ENCODE data around the gene FRMD5.
"Not testable (repeated sequence)": the region's sequence is repeated elsewhere in the genome, so short reads cannot be mapped to it uniquely, and the experiment has no call there.

Gene FRMD5

DNA sequence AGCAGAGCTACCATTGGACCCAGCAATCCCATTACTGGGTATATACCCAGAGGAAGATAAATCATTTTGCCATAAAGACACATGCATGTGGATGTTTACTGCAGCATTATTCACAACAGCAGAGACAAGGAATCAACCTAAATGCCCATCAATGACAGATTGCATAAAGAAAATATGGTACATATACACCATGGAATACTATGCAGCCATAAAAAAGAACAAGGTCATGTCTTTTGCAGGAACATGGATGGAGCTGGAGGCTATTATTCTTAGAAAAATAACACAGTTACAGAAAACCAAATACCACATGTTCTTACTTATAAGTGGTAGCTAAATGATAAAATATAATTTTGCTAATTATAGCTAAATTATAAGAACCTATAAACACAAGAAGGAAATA is 162.3 kb downstream of the FRMD5 start:
- not testable (repeated sequence) for DNase-seq (ENCODE audit: low read depth in 2 of 2)

DNA sequence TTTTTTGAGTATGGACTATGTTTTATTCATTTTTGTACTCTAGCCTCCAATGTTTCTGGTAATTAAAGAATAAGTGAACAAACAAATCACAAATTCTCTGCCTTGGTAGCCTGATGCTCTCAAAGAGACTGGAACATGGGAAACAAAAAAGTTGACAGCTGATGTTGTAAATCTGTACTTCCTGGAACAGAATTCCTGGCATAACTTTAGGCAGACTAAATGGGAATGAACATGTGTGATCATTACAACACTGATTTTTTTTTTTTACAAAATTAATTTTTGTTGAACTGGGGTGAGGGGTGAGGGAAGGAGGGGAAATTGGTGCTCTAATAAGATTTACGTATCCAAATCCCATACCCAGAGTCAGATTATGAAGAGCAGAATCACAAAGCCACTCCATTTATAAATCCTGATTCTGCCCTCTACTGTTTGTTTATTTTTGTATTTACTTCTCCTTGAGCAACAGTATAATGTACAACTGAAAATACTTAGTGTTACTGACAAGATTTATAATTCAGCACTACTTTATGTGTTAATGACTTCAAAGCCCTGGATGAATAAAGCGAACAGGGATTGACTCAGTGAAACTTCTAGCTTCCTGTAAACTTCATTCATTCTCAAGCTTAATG is 165.0 kb downstream of the FRMD5 start:
- no peak for DNase-seq (ENCODE audit: low read depth in 2 of 2)

DNA sequence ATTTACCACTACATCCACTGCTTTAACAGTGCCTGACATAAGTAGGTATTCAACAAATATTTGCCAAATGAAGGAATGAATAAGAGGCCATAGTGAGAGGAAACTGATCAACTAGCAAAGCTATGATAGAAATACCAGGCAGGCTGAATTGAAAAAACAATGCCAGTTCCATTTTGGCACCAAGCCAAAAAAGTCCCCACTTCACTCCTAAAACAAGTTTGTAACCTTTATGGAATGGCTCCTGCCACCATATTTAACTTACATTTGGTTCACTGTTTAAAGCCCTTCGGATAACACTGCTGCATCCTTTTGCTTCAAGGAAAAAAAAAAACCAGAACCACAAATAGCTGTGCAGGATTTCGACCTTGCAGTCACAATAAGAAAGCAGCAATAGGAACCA is 166.1 kb downstream of the FRMD5 start:
- no peak for DNase-seq (ENCODE audit: low read depth in 2 of 2)

DNA sequence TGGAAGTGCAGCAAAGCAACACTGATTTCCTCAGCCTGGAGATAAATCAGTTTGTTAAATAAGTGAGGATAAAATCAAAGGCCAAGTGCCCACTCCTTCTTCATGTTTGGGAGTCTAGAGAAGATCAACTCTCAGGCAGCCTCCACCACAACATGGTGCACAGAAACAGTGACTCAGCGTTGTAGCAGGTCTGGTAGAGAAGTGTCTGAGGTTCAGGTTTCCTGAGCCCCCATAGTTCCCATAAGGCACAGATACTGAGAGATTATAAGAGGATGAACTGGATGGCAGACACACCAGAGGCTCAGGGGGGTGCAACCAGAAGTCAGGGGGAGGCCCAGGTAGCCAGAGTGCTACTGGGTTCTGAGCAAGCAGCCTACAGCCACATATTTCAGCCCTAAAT is 166.7 kb downstream of the FRMD5 start:
- DNase-seq (ENCODE audit: low read depth in 2 of 2): no peak

DNA sequence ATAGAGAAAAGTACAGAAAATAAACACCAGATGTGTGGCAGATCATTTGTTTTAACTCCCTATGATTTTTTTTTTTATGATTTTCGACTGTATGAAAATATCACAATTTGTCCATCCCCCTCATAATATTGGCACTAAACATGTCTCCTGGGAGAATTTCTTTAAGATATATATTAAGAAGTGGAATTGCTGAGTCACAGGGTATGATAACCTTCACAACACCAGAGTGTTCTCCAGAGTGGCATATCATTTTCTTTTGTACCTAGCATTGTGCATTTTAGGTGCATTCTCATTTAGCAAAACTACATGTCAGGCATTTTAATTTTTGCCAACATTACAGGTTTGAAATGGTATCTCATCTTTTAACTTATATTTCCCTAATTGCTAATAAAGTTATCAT is 170.9 kb downstream of the FRMD5 start:
- no peak for DNase-seq (ENCODE audit: low read depth in 2 of 2)

DNA sequence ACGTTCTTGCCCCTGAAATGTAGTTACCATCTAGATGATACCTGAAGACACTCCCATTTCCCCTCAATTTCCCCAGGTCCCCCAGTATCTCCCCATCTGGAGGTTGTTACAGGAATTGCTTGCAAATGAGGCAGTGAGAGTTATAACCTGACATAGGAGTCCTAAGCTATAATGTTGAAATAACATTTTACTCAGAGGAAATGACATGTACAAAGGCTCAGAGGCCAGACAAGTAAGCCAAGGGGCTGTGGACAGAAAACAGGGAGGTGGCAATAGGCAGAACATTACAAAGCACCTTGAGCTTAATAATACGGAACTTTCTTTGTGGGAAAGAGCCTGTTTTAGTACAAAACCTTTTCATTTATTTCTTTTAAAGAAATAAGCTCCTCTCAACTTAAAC is 171.9 kb downstream of the FRMD5 start:
- DNase-seq (ENCODE audit: low read depth in 2 of 2): no peak

DNA sequence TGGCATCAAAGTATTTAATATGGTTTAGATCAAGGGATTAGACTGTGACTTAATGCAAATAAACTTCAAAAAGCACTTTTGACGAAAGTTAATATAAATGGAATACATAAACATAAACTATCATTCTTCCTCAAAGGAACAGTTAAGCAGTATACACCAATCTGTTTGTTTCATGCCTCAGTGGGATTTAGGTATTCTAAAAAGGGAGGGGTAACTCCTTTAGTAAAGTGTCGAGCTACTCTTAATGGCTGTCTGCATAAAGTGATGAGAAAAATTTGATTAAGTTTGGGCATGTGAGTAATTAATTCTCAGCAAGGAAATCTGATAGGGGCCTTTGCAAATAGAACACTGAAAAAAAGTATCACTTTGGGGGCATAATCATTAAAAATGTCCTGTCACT is 176.9 kb downstream of the FRMD5 start:
- DNase-seq (ENCODE audit: low read depth in 2 of 2): no peak

DNA sequence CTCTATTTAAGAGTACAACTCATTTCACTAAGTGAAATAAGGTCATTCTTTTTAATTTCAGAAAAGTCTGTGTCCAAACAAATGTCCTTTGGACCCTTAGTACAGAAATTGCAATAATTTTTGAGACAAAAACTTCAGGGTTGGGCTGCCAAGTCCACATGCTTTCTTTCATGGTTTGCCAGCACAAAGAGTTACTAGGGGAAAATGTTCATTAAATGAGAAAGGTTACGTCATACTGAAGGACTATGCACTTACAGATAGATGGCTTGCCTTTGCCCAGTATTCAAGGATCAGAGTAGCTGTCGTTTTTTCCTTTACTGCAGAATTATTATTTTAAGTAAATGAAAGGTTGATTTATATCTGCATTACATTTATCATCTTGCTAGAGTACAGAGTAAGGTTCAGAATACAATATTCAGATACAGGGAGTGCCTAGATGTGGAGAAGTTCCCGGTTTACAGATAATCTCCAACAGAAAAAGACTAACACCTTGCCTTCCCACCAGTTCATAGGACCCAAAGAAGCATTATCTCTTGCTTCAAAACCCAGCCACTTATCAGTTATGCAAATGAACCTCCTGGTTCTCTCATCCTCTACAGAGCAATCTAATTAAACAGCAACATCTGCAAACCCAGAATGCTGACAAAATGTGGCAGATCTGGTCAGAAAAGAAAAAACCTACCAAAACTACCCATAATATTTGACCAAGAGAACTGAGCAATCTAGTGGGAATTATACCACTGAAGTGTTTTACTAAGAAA is 179.3 kb downstream of the FRMD5 start:
- no peak for DNase-seq (ENCODE audit: low read depth in 2 of 2)

DNA sequence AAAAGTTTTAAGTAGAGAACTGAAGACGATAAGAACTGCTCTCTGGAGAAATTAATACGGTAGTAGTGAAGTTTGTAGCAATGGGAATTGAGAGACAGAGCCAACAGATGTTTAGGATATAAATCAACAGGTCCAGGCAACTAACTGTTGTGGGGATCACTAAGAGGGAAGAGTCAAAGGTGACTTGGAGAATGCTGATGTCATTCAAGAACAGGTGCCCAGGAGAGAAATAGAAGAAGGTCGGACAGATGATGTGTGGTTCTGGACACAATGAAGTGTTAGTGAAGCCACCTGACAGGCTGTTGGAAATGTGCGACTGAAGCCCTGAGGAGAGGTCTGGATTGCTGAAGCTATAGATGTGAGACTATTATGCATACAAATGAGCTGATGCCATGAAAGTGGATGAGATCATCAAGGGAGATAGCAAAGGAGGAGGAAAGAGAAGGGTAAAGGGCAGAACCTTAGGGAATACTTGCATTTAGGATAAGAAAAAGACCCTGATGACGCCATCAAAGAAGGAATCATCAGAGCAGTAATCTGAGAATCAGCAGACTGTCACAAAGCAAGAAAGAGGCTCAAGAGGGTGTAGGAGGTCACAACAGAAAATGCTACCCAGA is 183.7 kb downstream of the FRMD5 start:
- no peak for DNase-seq (ENCODE audit: low read depth in 2 of 2)

DNA sequence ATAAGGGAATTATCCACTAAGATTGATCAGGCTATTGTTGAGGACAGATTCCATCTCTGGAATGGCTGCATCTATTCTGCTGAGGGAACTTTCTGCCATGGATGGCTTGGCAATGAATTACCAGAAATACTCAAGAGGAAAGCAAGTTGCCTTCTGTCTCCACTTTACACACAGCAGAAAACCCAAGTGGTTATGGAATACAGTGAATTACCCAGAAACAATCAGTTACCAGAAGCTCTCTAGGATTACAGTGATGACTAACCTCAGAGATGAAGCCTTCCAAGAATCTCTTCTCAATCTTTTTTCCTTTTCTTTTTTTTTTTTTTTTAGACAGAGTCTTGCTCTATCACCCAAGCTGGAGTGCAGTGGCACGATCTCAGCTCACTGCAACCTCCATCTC is 185.0 kb downstream of the FRMD5 start:
- no peak for DNase-seq (ENCODE audit: low read depth in 2 of 2)

DNA sequence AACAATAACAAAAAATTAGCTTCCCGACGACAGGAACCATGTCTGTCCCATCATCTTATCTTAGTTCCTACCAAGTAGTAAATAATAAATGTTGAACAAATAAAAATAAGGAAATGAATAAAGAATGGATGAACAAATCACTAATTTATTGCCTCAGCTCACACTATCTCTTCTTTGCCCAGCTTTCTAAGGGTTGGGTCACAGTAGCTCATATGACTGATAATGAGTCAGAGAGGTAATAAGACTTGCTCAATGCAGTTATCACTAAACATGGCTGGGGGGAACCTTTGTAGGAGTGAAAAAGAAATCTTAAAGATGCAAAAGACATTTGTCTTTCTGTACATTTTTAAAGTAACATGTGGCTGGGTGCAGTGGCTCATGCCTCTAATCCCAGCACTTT is 186.0 kb downstream of the FRMD5 start:
- no peak for DNase-seq (ENCODE audit: low read depth in 2 of 2)

DNA sequence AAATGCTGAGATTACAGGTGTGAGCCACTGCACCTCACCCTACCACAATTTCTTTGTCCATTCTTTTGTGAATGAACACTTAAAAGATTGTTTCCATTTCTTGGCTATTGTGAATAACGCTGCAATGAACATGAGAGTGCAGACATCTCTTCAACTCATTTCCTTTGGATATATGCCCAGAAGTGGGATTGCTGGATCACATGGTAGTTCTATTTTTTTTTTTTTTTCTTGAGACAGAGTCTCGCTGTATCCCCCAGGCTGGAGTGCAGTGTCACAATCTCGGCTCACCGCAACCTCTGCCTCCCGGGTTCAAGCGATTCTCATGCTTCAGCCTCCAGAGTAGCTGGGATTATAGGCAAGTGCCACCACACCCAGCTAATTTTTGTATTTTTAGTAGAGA is 194.8 kb downstream of the FRMD5 start:
- DNase-seq (ENCODE audit: low read depth in 2 of 2): not testable (repeated sequence)

DNA sequence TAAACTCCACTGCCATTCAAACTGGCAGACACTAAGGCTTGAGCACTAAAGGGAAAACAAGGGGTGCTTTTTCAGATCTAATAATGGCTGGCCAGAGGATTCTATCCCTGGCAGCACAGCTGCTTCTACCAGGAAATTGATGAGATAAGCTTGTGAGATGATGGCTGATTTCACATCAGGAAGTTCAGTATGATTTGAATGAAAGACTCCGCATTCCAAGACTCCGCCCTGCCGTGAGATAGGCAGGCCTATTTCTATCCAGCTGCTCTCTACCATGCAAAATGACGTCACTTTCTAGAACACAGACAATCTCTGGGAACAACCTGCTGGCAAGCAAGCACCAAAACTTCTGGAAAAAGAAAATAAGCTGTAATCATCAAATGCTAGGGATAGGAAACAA is 196.5 kb downstream of the FRMD5 start:
- DNase-seq (ENCODE audit: low read depth in 2 of 2): no peak

DNA sequence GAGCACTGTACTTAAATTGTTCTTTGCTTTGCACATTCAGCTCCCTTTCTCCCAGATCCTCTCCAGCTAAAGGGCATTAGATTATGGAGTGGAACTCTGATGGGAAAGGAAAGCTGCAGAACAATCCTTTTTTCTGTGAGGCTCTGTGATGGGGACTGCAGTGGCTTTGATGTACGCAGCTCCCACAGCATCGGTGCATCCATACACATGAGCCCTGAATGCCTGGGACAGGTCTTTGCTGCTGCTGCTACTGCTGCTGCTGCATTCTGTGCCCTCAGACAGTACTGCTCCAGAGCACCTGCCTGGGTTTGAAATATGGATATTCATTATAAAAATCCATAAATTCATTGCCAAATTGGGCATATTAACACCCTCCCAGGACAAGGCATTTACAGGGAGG is 203.9 kb downstream of the FRMD5 start:
- DNase-seq (ENCODE audit: low read depth in 2 of 2): no peak

DNA sequence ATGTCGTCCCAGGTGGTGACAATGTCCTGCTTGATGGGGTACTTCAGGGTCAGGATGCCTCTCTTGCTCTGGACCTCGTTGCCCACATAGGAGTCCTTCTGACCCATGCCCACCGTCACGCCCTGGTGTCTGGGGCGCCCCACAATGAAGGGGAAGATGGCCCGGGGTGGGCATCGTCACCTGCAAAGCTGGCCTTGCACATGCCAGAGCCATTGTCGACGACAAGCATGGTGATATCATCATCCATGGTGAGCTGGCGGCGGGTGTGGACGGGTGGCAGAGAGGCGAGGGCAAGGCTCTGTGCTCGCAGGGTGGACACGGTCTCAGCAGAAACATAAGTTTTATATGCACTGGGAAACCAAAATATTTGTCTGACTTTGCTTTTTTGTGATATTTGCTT is 205.1 kb downstream of the FRMD5 start:
- DNase-seq (ENCODE audit: low read depth in 2 of 2): no peak

DNA sequence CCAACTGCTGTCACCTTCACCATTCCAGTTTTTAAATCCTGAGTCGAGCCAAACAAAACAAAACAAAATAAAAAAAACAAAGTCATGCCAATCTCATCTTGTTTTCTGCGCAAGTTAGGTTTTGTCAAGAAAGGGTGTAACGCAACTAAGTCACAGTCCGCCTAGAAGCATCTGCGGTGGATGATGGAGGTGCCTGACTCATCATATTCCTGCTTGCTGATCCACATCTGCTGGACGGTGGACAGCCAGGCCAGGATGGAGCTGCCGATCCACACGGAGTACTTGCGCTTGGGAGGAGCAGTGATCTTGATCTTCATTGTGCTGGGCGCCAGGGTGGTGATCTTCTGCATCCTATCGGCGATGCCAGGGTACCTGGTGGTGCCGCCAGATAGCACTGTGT is 206.2 kb downstream of the FRMD5 start:
- no peak for DNase-seq (ENCODE audit: low read depth in 2 of 2)

DNA sequence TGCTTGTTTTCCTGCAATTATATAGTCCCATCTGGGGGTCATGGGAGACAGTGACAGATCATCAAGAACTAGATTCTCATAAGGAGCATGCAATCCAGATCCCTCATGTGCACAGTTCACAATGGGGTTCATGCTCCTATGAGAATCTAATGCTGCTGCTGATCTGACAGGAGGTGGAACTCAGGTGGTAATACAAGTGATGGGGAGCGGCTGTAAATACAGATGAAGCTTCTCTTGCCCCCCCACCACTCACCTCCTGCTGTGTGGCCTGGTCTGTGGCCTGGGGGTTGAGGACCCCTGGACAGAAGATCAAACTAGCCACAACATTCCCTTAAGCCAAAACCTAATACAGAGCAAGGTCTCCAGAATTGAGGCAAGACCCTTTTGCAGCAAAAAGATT is 207.1 kb downstream of the FRMD5 start:
- no peak for DNase-seq (ENCODE audit: low read depth in 2 of 2)

DNA sequence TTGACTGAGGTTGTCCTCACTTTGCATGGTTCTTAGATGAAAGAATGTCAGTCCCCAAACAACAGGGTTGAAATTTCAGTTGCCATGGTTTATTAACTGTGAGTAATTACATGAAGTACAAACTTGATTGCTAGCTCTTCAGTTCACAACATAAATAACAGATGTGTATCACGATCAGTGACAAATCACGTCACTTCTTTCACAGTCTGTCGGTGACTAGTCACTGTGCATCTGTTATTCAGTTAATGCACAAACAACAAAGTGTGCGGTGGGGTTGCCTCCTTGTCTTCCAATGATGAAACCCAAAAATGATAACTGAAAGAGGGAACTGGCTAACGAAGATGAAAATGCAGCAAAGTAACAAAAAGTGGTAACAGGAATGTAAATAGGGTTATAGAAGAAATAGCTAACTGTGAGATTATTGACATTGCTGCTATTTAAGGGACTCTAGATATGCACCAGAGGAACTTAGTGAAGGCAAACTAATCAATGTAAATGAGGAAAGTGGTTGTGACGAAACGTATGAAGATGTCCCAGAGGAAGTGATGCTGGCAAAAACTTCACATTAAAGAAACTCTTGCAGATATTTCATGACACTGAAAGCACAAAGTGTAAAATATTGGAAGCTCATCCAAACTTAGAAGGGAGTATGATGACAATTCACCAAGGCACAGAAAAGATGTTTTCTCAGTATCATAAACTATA is 208.9 kb downstream of the FRMD5 start:
- no peak for DNase-seq (ENCODE audit: low read depth in 2 of 2)

DNA sequence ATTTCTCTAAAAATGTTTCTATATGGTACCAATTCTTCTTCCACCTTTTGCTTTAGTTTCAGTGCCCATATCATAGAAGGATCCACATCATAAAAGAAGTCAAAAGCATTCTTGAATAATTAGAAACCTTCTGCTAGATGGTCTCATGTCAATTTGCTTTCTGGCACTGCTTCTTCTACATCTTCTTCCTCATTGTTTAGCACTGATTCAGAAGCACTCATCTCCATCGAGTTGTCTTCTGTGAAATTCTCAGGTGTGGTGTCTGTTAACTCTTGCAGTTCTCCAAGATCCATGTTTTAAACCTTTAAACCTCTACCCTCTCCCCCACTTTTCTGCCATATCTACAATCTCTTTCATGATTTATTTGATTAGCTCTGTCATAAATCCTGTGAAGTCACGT is 213.5 kb downstream of the FRMD5 start:
- no peak for DNase-seq (ENCODE audit: low read depth in 2 of 2)

DNA sequence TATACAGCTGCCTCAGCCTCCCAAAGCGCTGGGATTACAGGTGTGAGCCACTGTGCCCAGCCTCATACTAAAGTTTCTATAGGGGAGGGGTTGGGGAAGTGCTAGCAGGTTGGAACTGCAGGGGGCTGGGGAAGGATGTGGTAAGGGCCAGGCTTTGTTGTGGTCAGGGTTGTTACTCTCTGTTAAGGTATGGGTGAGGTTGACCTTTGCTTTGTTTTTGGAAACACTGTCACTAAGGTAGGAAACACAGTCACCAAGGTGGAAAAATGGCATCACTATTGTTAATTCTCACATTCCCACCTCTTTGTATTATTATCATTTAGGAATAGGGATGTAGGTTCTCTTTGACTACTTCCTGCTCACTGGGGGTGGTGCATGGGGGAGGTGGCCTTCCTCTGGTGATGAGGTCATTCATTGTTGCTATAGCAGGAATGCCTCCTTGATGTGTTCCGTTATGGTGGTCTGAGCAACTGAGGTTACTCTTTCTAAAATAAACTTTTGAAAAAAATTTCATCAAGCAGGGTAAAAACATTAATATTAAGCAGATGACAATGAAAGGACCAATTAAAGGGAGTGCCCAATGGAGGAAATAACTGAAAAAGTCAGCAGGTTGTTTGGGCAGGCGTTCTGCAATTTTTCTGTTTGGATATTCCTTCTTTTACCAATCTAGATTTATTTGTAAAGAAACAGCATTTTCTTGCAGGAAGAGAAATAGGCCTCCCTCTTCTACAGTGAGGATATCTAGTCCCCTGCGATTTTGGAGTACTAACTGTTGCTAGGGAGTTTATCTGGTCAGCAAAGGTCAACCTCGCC is 217.8 kb downstream of the FRMD5 start:
- peak; percentile 46 to 68 for DNase-seq (ENCODE audit: low read depth in 2 of 2)

DNA sequence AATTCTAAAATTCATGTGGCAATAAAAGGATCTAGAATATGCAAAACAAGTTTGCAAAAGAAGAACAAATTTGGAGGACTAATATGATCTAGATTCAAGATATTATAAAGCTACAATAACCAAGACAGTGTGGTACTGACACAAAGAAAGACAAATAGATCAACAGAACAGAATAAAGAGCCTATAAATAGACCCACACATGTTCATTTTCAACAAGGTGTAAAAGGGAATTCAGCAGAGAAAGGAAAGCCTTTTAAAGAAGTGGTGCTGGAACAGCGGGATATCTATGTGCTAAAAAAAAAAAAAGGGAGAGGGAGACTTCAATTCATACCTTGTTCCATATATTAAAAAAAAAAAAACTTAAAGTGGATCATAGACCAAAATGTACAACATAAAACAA is 219.3 kb downstream of the FRMD5 start:
- no peak for DNase-seq (ENCODE audit: low read depth in 2 of 2)

DNA sequence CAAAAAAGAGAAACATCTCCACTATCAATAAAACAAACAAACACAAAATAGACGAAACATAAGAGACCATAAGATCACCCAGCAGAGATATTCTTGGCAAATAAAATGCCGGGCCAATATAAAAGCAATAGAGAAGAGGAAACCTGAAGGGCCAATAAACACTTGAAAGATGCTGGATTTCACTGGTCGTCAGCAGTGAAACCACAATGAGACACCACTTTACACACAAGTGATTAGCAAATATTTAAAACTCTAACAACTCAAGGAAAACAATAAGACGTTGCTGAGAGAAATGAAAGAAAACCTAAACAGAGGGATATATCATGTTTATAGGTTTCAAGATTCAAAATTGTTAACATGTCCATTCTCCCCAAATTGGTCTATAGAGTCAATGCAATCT is 219.7 kb downstream of the FRMD5 start:
- DNase-seq (ENCODE audit: low read depth in 2 of 2): no peak
